ENCODE measurements around the gene TMEM151B.

TMEM151B gene

DNA sequence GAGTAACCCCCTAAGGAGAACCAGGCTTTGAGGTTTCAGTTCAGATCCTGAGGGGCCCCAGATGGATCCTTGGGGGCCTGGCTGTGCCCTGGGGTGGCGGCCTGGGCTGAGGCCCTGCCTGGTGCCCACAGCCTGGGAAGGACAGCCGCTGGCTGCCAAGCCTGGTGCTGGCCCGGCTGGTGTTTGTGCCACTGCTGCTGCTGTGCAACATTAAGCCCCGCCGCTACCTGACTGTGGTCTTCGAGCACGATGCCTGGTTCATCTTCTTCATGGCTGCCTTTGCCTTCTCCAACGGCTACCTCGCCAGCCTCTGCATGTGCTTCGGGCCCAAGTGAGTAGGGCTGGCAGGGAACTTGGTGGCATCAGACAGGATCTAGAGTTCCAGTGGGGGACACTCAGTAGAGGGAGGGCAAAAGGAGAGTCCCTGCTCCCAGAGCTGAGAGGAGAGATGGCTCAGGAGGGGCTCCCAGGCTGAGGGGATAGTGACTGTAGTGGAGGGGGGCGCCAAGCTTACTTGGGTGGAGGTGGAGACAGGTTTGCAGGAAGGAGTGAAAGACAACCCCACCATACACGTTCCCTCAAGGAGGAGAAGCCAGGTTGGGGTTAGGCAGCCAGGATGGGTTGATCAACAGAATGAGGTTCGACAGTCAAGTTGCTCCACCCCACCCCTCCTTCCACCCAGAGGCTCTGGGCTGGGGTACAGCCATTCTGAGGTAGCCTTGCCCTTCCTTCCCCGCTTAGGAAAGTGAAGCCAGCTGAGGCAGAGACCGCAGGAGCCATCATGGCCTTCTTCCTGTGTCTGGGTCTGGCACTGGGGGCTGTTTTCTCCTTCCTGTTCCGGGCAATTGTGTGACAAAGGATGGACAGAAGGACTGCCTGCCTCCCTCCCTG, 37.3 kb upstream of the TMEM151B start:
- in situ Hi-C loops (cut with MboI; ENCODE audit: low sequenced_read_pairs): no loop called here

DNA sequence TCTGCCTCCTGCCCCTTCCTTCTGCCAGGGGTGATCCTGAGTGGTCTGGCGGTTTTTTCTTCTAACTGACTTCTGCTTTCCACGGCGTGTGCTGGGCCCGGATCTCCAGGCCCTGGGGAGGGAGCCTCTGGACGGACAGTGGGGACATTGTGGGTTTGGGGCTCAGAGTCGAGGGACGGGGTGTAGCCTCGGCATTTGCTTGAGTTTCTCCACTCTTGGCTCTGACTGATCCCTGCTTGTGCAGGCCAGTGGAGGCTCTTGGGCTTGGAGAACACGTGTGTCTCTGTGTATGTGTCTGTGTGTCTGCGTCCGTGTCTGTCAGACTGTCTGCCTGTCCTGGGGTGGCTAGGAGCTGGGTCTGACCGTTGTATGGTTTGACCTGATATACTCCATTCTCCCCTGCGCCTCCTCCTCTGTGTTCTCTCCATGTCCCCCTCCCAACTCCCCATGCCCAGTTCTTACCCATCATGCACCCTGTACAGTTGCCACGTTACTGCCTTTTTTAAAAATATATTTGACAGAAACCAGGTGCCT, 36.6 kb upstream of the TMEM151B start:
- in situ Hi-C loops (cut with MboI; ENCODE audit: low sequenced_read_pairs): no loop called here

DNA sequence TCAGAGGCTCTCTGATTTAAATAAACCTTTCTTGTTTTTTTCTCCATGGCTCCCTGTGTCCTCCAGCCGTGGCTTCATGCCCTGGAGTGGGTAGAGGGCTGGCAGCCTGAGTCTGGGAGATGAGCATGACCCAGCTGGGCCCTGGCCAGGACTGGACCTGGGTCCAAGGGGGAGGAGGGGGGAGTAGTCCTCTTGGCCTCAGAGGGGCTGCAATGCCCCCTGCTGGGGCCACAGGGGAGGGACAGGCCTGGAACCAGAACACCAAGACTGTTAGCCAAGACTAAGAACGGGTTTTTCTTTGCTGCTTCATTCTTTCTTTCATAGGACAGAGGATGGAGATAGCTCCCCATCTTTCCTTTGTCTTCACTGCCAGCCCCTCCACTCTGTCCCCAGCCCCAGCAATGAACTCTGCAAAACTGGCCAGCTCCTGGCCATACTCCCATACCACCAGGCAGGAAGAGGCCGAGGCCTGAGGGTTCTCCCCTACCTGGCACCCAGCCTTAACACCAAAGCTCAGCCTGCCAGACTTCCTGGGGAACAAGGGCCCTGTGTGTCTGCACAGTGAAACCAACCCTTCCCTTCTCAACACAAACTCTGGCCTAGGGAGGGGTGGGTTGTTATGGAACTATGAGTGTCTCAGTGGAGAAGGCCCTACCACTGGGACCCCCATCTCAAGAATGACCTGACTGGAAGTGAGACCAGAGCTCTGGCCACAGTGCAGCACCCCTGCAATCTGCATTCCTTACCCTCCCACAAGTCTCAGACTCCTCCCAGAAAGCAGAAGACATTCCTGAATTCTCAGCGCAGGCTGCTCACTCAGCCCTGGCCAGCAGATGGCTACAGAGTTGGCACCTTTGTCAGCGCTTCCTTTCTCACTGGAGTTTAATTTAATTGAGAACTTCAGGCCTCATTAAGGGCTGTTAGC, 35.9 kb upstream of the TMEM151B start:
- in situ Hi-C loops (cut with MboI; ENCODE audit: low sequenced_read_pairs): no loop called here

DNA sequence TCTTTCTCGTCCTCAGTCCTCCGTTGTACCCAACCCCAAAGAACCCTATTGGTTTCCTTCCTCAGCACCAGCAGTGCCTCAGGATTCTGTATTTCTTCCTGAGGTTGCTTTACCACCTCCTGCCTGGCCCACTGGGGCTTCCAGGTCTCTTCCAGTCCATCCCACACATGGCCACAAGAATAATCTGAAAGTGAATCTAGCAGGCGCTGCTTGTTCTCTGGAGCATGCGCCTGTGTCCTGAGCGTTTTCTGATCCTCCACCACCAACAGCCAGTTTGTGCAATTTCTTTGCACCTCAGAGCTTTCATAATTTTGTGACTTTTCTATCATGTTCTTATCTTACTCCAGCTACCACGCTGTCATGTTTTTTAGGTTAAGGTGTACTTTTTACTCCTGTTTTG, 35.0 kb upstream of the TMEM151B start:
- in situ Hi-C loops (cut with MboI; ENCODE audit: low sequenced_read_pairs): no loop called here

DNA sequence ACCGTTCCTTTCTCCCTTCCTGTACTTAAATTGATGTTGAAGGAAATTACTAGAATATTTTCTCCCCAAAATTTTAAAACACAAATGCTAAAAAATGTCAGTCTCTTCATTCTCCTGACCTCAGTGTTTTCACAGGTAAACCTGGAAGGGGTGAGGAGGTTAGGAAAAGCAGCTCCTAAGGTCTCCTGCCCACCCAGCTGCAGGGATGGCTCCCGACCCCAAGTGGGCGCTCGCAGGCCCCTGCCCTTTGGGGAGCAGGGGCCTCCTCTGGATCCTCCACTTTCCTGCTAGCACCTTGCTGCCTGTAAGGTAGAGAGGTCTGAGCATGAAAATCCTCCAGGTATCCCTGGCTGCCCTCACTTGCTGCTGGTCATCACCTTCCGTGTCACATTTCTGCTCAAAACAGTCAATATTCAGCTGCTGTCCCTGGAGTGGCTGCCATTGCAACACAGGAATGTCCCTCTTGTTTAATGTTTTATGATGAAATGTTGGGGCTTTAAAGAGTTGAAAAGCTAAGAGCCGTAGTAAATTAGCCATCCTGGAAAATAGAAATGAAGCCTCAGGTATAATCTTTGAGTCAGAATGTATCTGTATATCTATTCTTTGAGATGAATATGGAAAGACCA, 34.2 kb upstream of the TMEM151B start:
- in situ Hi-C loops (cut with MboI; ENCODE audit: low sequenced_read_pairs): no loop called here

DNA sequence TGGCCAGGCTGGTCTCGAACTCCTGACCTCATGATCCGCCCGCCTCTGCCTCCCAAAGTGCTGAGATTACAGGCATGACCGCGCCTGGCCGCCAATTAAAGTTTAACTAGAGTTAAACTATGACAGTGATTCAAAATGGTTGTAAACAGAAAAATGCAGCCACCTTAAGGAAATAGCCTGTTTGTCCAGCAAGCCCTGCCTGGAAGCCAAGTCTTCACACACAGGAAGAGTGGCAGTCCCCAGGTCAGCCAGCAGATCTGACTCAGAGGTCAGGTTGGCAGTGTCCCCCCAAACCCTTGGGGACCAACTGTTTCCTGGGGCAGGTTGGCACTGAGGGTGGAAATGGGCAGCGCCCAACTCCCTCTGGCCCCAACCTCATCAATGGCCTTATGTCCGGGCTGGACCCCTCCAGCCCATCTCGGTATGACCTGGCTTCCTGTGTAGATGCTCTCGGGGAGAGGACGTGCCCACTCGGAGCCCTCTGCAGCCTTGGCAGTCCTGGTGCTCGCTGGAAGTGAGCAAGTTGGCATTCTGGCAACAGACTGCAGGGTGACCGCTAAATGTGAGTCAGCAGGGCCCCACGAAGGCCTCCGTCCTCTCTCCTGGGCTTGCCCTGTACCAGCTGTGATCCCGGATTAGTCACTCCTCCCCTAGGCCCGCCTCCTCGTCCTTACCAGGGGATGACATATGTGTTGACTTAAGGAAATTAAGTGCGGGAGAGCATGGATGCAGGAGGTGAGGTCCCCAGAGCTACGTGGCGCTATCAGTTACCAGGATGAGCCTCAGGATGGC, 33.0 kb upstream of the TMEM151B start:
- in situ Hi-C loops (cut with MboI; ENCODE audit: low sequenced_read_pairs): no loop called here

DNA sequence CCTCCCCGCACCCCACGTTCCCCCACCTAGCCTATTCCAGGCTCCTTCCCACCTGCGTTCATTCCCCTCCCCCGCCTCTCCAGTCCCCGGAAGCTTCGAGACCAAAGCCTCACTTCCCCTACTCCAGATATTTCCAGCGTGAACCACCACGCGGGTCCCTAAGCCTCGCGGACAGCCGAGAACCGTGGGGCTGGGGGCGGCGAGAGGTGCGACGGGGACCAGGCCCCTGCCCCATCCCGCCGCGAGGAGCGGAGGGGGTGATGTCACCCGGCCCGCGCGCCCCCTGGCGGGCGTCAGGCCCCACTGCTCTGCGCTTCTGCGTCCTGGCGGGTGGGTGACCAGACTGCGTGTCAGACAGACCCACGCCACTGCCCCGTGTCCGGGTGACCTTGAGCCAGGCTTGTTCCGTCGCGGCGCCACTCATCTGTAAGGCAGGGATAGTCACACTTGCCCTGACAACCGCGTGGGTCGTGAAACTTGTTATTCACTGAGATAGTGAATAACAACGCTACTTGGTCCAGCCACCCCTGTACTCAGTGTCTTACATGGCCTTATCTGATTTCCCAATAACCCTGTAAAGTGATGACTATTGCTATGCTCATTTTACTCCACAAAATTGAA, 32.3 kb upstream of the TMEM151B start:
- in situ Hi-C loops (cut with MboI; ENCODE audit: low sequenced_read_pairs): no loop called here

DNA sequence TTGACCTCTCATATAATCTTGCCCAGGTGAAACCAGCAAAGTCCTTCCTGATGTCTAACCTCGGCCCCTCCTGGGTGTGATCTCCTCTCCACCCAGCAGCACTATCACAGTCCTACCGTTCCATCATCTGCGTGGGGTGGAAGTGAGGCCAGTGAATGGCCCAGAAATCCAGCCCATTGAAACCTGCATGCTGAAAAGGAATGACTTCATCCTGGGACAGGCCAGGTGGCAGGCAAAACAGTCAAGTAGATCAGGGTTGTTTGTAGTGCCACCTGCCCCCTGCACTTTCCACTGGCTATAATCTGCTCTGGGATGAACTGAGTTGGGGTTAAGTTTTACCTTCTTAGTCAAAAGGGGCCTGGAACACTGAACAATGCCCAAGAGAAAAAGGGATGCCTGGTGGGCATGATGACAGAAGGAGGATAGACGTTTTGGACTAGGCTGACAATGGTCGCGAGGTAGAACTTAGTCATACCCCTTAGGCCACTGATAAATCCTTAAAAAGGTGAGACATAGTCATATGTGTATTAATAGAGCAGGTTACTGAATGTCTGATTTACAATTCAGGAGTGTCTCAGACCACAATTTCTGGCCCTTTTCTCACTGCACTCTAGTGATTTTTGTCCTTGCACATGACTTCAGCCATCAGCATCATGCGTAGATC, 31.4 kb upstream of the TMEM151B start:
- in situ Hi-C loops (cut with MboI; ENCODE audit: low sequenced_read_pairs): no loop called here

DNA sequence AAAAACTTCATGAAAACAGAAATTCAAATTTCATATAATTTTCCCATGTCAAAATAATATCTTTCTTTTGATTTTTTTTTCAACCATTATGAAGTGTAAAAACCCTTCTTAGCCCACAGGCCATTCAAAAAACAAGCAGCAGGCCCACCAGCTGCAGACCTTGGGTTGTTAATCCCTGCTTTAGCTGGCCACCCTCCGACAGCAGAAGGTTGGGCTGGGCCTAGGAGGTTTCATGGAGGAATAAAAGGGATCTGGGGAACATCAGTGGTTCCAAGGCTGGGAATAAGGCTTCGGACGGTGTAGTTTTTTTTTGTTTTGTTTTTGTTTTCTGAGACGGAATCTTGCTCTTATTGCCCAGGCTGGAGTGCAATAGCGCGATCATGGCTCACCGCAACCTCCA, 26.9 kb upstream of the TMEM151B start:
- in situ Hi-C loops (cut with MboI; ENCODE audit: low sequenced_read_pairs): no loop called here

DNA sequence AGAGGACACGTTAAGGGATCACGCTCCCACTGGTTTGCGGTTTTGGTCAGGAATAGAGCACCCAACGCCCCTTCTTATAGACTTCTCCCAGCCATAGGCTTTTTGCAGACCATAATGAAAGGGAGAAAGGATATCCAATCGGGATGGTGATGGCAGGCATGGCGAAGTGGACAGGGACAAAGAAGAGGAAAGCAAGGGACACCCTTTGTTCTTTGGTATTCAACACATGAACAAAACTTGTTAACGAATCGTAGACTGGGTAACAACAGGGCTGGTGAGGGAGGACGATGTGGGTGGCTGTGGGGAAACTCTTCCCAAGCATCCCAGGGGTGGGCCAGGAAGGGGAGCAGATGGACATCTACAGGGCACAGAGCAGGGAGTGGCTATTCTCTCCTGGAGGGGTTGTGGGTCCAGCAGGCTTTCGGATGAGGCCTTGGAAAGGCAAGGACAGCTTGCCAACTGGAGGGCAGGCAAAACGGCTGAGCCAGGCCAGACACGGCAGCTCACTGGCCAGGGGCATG, 24.8 kb upstream of the TMEM151B start:
- in situ Hi-C loops (cut with MboI; ENCODE audit: low sequenced_read_pairs): no loop called here

DNA sequence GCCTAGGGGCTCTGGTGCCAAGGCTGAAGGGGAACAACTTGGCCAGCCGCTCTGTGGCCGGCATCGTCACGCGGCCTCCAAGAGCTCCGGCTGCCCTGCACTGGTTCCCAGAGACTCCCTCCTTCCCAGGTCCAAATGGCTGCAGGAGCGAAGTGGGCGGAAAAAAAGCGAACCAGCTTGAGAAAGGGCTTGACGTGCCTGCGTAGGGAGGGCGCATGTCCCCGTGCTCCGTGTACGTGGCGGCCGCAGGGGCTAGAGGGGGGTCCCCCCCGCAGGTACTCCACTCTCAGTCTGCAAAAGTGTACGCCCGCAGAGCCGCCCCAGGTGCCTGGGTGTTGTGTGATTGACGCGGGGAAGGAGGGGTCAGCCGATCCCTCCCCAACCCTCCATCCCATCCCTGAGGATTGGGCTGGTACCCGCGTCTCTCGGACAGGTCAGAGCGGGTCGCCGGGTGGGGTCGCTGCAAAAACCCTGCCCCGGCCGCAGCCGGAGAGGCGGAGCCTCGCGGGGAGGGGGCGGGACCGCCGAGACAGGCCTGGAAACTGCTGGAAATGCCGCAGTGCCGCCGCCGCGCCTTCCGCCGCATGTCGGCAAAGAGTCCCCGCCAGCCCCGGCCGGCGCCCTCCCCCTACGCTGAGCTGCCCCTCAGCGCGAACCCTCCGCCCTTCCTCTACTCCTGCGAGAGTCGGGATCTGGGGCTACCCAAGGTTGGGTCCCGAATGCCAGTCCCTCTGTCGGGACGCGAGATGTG, 24.2 kb upstream of the TMEM151B start:
- in situ Hi-C loops (cut with MboI; ENCODE audit: low sequenced_read_pairs): no loop called here

DNA sequence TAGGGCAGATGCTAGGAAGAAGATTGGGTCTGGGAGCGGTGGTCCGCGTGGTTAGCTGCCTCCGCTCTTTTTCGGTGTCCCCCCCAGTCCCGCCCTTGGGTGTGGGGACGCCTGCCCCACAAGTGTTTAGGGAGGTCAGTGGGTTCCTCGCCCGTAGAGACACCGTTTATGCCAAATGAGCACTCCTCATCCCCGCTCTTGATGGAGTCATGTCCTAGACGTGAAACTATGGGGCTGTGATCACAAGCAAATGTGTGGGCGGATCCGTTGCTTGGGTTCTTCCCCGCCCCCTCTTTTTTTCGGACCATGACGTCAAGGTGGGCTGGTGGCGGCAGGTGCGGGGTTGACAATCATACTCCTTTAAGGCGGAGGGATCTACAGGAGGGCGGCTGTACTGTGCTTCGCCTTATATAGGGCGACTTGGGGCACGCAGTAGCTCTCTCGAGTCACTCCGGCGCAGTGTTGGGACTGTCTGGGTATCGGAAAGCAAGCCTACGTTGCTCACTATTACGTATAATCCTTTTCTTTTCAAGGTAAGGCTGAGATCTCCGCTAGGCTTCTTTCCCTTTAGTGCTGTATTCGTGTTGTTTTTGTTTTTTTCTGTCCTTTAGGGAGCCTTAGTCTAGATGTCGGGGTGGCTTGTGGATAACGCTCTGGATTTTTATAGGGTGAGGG, 23.4 kb upstream of the TMEM151B start, which contains the start of gene HSP90AB1:
TSS of gene HSP90AB1 (plus strand) at position 439 of the 675 bp plus-strand sequence. CDS start 1,529 bp downstream, outside the sequence.
- in situ Hi-C loops (cut with MboI; ENCODE audit: low sequenced_read_pairs): no loop called here

DNA sequence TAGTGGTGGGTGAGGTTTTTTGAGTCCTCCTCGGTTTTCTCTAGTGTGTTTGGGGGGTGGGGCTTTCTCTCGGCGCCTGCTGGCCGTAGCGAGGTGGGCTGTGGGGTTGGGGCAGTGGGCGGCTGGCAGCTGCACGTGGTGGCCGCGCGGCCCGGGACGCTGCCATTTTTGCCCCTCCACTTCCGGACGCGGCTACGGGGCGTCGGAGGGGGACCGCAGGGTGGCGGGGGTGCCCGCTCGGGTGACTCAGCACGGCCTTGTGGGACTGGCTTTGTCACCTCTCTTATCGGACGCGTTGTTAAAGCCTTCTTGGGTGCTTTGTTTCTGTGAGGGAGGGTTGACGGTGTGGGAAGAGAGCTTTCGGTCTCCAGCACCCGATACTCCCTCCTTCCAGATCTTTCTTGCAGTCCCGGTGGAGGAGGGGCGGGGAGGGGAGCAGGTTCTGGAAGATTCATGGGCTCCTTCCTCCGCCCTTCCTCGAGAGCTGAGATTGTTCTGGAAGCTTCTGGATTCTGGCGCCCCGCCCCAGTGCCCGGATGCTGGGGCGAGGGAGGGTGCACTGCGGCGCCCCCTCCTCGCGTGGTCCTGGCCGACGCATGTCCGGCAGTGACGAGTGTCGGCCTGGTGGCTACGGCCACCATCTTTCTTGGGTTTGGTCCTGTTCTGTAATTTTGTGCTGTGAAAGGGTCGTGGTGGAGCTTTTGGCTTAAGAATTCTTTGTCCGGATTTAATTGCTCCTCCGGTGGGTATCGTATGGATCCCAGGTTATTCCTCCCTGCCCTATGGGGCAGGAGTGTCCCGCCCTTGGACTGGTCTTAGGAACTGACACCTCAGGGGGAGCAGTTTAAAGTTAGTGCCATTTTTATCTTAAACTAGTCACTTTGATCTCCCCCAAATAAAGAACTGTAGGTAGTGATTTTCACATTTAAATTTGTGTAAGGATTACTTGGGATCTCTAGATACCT, 22.6 kb upstream of the TMEM151B start:
- in situ Hi-C loops (cut with MboI; ENCODE audit: low sequenced_read_pairs): no loop called here

DNA sequence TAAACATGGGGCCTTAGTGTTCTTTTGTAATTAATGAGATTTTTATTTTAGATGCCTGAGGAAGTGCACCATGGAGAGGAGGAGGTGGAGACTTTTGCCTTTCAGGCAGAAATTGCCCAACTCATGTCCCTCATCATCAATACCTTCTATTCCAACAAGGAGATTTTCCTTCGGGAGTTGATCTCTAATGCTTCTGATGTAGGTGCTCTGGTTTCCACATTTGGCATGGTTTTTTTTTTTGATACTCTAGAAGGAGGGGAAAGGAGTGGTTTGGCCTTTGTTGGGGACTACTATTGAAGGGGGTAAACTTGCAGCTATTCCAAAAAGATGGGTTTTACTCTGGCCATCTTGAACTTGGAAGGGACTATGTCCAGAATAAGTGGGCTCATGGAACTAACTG, 21.7 kb upstream of the TMEM151B start:
- in situ Hi-C loops (cut with MboI; ENCODE audit: low sequenced_read_pairs): no loop called here

DNA sequence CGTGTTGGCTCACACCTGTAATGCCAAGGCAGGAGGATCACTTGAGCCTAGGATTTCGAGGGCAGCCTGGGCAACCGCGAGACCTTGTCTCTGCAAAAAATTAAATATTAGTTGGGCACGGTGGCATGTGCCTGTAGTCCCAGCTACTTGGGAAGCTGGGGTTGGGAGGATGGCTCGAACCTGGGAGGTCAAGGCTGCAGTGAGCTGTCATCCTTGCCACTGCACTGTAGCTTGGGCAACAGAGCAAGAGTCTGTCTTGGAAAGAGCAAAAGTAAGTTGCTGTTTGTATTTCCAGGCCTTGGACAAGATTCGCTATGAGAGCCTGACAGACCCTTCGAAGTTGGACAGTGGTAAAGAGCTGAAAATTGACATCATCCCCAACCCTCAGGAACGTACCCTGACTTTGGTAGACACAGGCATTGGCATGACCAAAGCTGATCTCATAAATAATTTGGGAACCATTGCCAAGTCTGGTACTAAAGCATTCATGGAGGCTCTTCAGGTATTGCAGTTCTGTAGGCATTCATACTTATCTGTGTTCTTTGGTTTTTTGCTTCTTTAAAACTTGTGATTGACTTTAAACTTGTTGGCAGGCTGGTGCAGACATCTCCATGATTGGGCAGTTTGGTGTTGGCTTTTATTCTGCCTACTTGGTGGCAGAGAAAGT, 21.0 kb upstream of the TMEM151B start:
- in situ Hi-C loops (cut with MboI; ENCODE audit: low sequenced_read_pairs): no loop called here

All from hTERT RPE-1 (cell line).